Measurements from ENCODE around the gene ANKRD12. TPM values are rescaled to one million over a fixed set of nuclear protein-coding genes. Genes with fewer than 3 reads are reported as not detected.

The ANKRD12 gene
- total RNA-seq, 1 donor from 2014 or later = 11.4 TPM

GRCh38 chr18:9304388-9305070 lies 167.9 kb downstream of the ANKRD12 start:
- H3K4me1 ChIP-seq = no peaks in the 10 kb centered on the region
- TF ChIP-seq CTCF (IDR thresholded peaks at IDR 0.05) = no peak
- no peaks in the 10 kb centered on the region for H3K27me3 ChIP-seq
- no peak overlapping the region for H3K4me3 ChIP-seq
- no peaks in the 10 kb centered on the region for H3K36me3 ChIP-seq
- no peak overlapping the region for H3K27ac ChIP-seq
- DNase-seq (ENCODE audit: low spot score in 2 of 2) = no peak
- H3K9me3 ChIP-seq = peaks cover 0 to 11% of the 10 kb centered on the region in 2 donors
- intact Hi-C loops (cut with DNase I) = no loop called here

- H3K4me1 ChIP-seq = no peaks in the 10 kb centered on the region
- no peak overlapping the region for H3K4me3 ChIP-seq
- no peak overlapping the region for H3K27ac ChIP-seq
- no peaks in the 10 kb centered on the region for H3K9me3 ChIP-seq
- no peaks in the 10 kb centered on the region for H3K27me3 ChIP-seq
- no peak for DNase-seq (ENCODE audit: low spot score in 2 of 2)
- intact Hi-C loops (cut with DNase I) = no loop called here
- no peaks in the 10 kb centered on the region for H3K36me3 ChIP-seq
- TF ChIP-seq CTCF (IDR thresholded peaks at IDR 0.05) = no peak
These were observed 182.8 kb downstream of the ANKRD12 start for GRCh38 chr18:9319333-9319732.

- Histone ChIP-seq H3K4me3 (no peak overlapping the region), H3K4me1 (no peaks in the 10 kb centered on the region), H3K27ac (no peak overlapping the region), H3K9me3 (no peaks in the 10 kb centered on the region), H3K27me3 (no peaks in the 10 kb centered on the region), H3K36me3 (no peaks in the 10 kb centered on the region)
- no peak for DNase-seq (ENCODE audit: low spot score in 2 of 2)
- no peak for TF ChIP-seq CTCF (IDR thresholded peaks at IDR 0.05)
- intact Hi-C loops (cut with DNase I) = no loop called here
These were observed 184.5 kb downstream of the ANKRD12 start for GRCh38 chr18:9321017-9321452.

- no peak for TF ChIP-seq CTCF (IDR thresholded peaks at IDR 0.05)
- Histone ChIP-seq H3K36me3 (no peaks in the 10 kb centered on the region), H3K4me3 (no peak overlapping the region), H3K27ac (no peak overlapping the region), H3K9me3 (no peaks in the 10 kb centered on the region), H3K4me1 (no peaks in the 10 kb centered on the region), H3K27me3 (no peaks in the 10 kb centered on the region)
- intact Hi-C loops (cut with DNase I) = no loop called here
- no peak for DNase-seq (ENCODE audit: low spot score in 2 of 2)
These were observed 185.2 kb downstream of the ANKRD12 start for GRCh38 chr18:9321736-9322135.

- intact Hi-C loops (cut with DNase I) = no loop called here
- Histone ChIP-seq H3K9me3 (no peaks in the 10 kb centered on the region), H3K4me1 (no peaks in the 10 kb centered on the region), H3K27me3 (no peaks in the 10 kb centered on the region), H3K36me3 (no peaks in the 10 kb centered on the region), H3K4me3 (no peak overlapping the region), H3K27ac (no peak overlapping the region)
- TF ChIP-seq CTCF (IDR thresholded peaks at IDR 0.05) = no peak
- DNase-seq (ENCODE audit: low spot score in 2 of 2) = no peak
These were observed 186.2 kb downstream of the ANKRD12 start for GRCh38 chr18:9322744-9323143.

All from ascending aorta (tissue), 2 donors.